MG63 (cell line): ENCODE results near the gene MPL. TPM values are rescaled to one million over a fixed set of nuclear protein-coding genes. Genes with fewer than 3 reads are reported as not detected.
"Not testable (repeated sequence)": the region's sequence is repeated elsewhere in the genome, so short reads cannot be mapped to it uniquely, and the experiment has no call there.

Experiments used
- DNase-seq: peaks from one replicate; pipeline ENCODE4 v3.0.0-alpha.2; 2020
- H3K27me3 ChIP-seq: fragments of 250-450 bp; sonication (Bioruptor Pico); 2 replicates; pipeline ENCODE4 v1.5.1; 2020; ENCODE audit warnings: mild to moderate bottlenecking, moderate library complexity
- H3K36me3 ChIP-seq: fragments of 250-450 bp; sonication (Bioruptor Pico); 2 replicates; pipeline ENCODE4 v1.5.1; 2020; ENCODE audit warnings: mild to moderate bottlenecking, moderate library complexity
- H3K4me3 ChIP-seq: fragments of 250-450 bp; sonication (Bioruptor Pico); 2 replicates; pipeline ENCODE4 v1.5.1; 2020; ENCODE audit warnings: mild to moderate bottlenecking, moderate library complexity
- H3K9me3 ChIP-seq: fragments of 250-450 bp; sonication (Bioruptor Pico); 2 replicates; pipeline ENCODE4 v1.5.1; 2020; ENCODE audit warnings: mild to moderate bottlenecking, moderate library complexity
- total RNA-seq: library from RNA; depleted of rRNA; stranded (reverse); fragments of >200 nt; shearing (Covaris generic); gene quantifications from 2 replicates; pipeline ENCODE4 v1.2.3, GENCODE V29; 2014; ENCODE audit warnings: low replicate concordance

The MPL gene
- total RNA-seq, 1 experiment from 2014 or later: not detected

- no peak overlapping the region for H3K4me3 ChIP-seq
- no peak for DNase-seq
Measured at GRCh38 chr1:43376723-43377235, 39.2 kb downstream of the MPL start.

GRCh38 chr1:43377831-43378230 is 40.2 kb downstream of the MPL start:
- H3K36me3 ChIP-seq: peaks cover 23% of the 10 kb centered on the region
- H3K27me3 ChIP-seq: no peaks in the 10 kb centered on the region
- DNase-seq: no peak
- no peaks in the 10 kb centered on the region for H3K9me3 ChIP-seq
- no peak overlapping the region for H3K4me3 ChIP-seq

More at GRCh38 chr1:43376723-43377235, 39.2 kb downstream of the MPL start:
- H3K27me3 ChIP-seq: no peaks in the 10 kb centered on the region
- H3K9me3 ChIP-seq: no peaks in the 10 kb centered on the region
- peaks cover 25% of the 10 kb centered on the region for H3K36me3 ChIP-seq

- Histone ChIP-seq H3K36me3 (peaks cover 39% of the 10 kb centered on the region), H3K4me3 (no peak overlapping the region), H3K27me3 (no peaks in the 10 kb centered on the region), H3K9me3 (no peaks in the 10 kb centered on the region)
- no peak for DNase-seq
Measured at GRCh38 chr1:43379476-43379875, 41.9 kb downstream of the MPL start.

GRCh38 chr1:43381612-43382011 is 44.0 kb downstream of the MPL start:
- Histone ChIP-seq H3K36me3 (peaks cover 56% of the 10 kb centered on the region), H3K4me3 (no peak overlapping the region), H3K27me3 (no peaks in the 10 kb centered on the region), H3K9me3 (no peaks in the 10 kb centered on the region)
- no peak for DNase-seq

- Histone ChIP-seq H3K36me3 (peaks cover 61% of the 10 kb centered on the region), H3K27me3 (no peaks in the 10 kb centered on the region), H3K9me3 (no peaks in the 10 kb centered on the region), H3K4me3 (no peak overlapping the region)
- no peak for DNase-seq
Measured at GRCh38 chr1:43382027-43382779, 44.6 kb downstream of the MPL start.

GRCh38 chr1:43383449-43383848 is 45.8 kb downstream of the MPL start:
- no peaks in the 10 kb centered on the region for H3K9me3 ChIP-seq
- no peak for DNase-seq
- H3K36me3 ChIP-seq: peaks cover 70% of the 10 kb centered on the region
- H3K4me3 ChIP-seq: no peak overlapping the region
- H3K27me3 ChIP-seq: no peaks in the 10 kb centered on the region

- Histone ChIP-seq H3K4me3 (no peak overlapping the region), H3K9me3 (no peaks in the 10 kb centered on the region), H3K27me3 (no peaks in the 10 kb centered on the region), H3K36me3 (peaks cover 61% of the 10 kb centered on the region)
- no peak for DNase-seq
Measured at GRCh38 chr1:43386676-43387075, 49.1 kb downstream of the MPL start.

GRCh38 chr1:43387976-43388599 is 50.5 kb downstream of the MPL start:
- Histone ChIP-seq H3K4me3 (peak overlapping the region; percentile 85), H3K36me3 (peaks cover 55% of the 10 kb centered on the region), H3K9me3 (no peaks in the 10 kb centered on the region), H3K27me3 (no peaks in the 10 kb centered on the region)
- DNase-seq: no peak

GRCh38 chr1:43388613-43389012 is 51.0 kb downstream of the MPL start:
- Histone ChIP-seq H3K36me3 (peaks cover 50% of the 10 kb centered on the region), H3K9me3 (no peaks in the 10 kb centered on the region), H3K4me3 (peak overlapping the region; percentile 85), H3K27me3 (no peaks in the 10 kb centered on the region)
- DNase-seq: no peak

GRCh38 chr1:43389326-43390313 is 52.0 kb downstream of the MPL start, which contains the start of the genes MED8 and SZT2:
MED8 (minus strand) TSS chr1:43389800; CDS start chr1:43389764, 36 bp downstream.
SZT2 (plus strand) TSS chr1:43389899; CDS start chr1:43389969, 70 bp downstream.
- Histone ChIP-seq H3K36me3 (peaks cover 40% of the 10 kb centered on the region), H3K4me3 (peak within 1 kb of the TSS; percentile 85), H3K9me3 (no peaks in the 10 kb centered on the region), H3K27me3 (no peaks in the 10 kb centered on the region)
- DNase-seq: peak; percentile 94

GRCh38 chr1:43392702-43393101 is 55.1 kb downstream of the MPL start:
- no peaks in the 10 kb centered on the region for H3K27me3 ChIP-seq
- no peak overlapping the region for H3K4me3 ChIP-seq
- no peaks in the 10 kb centered on the region for H3K9me3 ChIP-seq
- peaks cover 12% of the 10 kb centered on the region for H3K36me3 ChIP-seq
- DNase-seq: no peak

- no peaks in the 10 kb centered on the region for H3K27me3 ChIP-seq
- H3K9me3 ChIP-seq: no peaks in the 10 kb centered on the region
- peaks cover 3% of the 10 kb centered on the region for H3K36me3 ChIP-seq
- no peak for DNase-seq
- no peak overlapping the region for H3K4me3 ChIP-seq
Measured at GRCh38 chr1:43395523-43395922, 57.9 kb downstream of the MPL start.

GRCh38 chr1:43396059-43396458 is 58.4 kb downstream of the MPL start:
- no peaks in the 10 kb centered on the region for H3K9me3 ChIP-seq
- no peaks in the 10 kb centered on the region for H3K27me3 ChIP-seq
- no peak for DNase-seq
- no peak overlapping the region for H3K4me3 ChIP-seq
- peaks cover 3% of the 10 kb centered on the region for H3K36me3 ChIP-seq

- Histone ChIP-seq H3K36me3 (peaks cover 3% of the 10 kb centered on the region), H3K9me3 (no peaks in the 10 kb centered on the region), H3K4me3 (no peak overlapping the region), H3K27me3 (no peaks in the 10 kb centered on the region)
- DNase-seq: no peak
Measured at GRCh38 chr1:43398227-43398626, 60.6 kb downstream of the MPL start.

- not testable (repeated sequence) for DNase-seq, H3K27me3 ChIP-seq, H3K9me3 ChIP-seq, H3K4me3 ChIP-seq
- H3K36me3 ChIP-seq: peaks cover 20% of the 10 kb centered on the region
Measured at GRCh38 chr1:43400441-43400840, 62.8 kb downstream of the MPL start.

- Histone ChIP-seq H3K4me3 (no peak overlapping the region), H3K36me3 (peaks cover 33% of the 10 kb centered on the region), H3K27me3 (no peaks in the 10 kb centered on the region), H3K9me3 (no peaks in the 10 kb centered on the region)
- no peak for DNase-seq
Measured at GRCh38 chr1:43402089-43402865, 64.7 kb downstream of the MPL start.
